Measurements from ENCODE around the gene RNF182. TPM values are rescaled to one million over a fixed set of nuclear protein-coding genes. Genes with fewer than 3 reads are reported as not detected.

RNF182 gene
- total and polyA plus RNA-seq, 10 of the 15 experiments (the other 5 are each of a cell fraction or from before 2014, with no cell fraction given): not detected

DNA sequence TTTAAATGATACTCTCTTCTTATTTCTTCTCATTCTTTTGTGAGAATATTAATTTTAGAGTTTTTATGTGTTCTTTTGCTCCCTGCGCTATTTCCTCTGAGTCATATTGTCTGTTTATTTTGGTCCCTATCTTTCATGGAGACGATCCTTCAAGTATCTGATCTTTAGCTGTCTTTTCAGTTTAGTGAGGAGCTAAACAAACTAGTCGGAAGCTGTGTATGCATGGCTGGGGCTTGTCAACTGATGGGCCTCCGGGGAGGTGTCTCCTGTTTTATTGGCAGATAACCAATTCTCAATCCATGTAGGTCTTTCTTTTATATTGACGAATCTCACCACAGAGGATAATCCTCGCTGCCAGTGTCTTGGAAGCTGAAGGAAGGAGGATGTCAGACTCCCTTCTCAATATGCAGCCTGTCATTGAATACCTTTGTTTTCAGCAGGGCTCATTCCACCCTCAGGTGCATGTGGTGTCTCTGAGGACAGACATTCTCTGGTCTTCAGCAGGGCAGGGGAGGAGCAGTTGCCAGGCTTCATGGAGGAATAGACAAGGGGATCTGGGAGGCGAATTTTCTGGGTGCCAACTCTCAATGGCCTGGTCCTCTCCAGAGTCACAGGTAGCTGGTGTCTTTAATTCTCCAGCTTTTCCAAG is 64.9 kb downstream of the RNF182 start:
- TF ChIP-seq DPF2 (IDR thresholded peaks at IDR 0.05) (no peak), MTA3 (IDR thresholded peaks at IDR 0.05; ENCODE audit: borderline replicate concordance, low read length) (no peak), ZNF687 (IDR thresholded peaks at IDR 0.05) (no peak), CBFB (IDR thresholded peaks at IDR 0.05; ENCODE audit: low read depth) (no peak), WRNIP1 (IDR thresholded peaks at IDR 0.05; ENCODE audit: borderline replicate concordance, low read depth, low read length) (no peak), YY1 (IDR thresholded peaks at IDR 0.05; ENCODE audit: low read depth, low read length) (no peak)
- TF ChIP-seq, protein P1, sequence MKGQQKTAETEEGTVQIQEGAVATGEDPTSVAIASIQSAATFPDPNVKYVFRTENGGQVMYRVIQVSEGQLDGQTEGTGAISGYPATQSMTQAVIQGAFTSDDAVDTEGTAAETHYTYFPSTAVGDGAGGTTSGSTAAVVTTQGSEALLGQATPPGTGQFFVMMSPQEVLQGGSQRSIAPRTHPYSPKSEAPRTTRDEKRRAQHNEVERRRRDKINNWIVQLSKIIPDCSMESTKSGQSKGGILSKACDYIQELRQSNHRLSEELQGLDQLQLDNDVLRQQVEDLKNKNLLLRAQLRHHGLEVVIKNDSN (IDR thresholded peaks at IDR 0.05; ENCODE audit: borderline replicate concordance, extremely low read length, insufficient read depth, low read depth, low read length): no peak
- H3K4me3 ChIP-seq: no peak overlapping the region
- POLR2A ChIA-PET: no interaction called here
- H4K20me1 ChIP-seq (ENCODE audit: control insufficient read depth, insufficient read depth): no peaks in the 10 kb centered on the region
- H3K27ac ChIP-seq (ENCODE audit: control insufficient read depth, insufficient read depth): no peak overlapping the region
- no peak overlapping the region for H3K9ac ChIP-seq (ENCODE audit: control insufficient read depth, insufficient read depth, low read length)
- RAD21 ChIA-PET (ENCODE audit: unreplicated experiment): no interaction called here
- no peak for ATAC-seq
- peaks cover 0 to 2% of the 10 kb centered on the region in 2 experiments; a peak in 3 of 4 replicates for H3K27me3 ChIP-seq (replicated peaks in 1 of 2; ENCODE audit: control insufficient read depth in 2 of 2, insufficient read depth in 2 of 2, low read length in 1 of 2)
- no peak for DNase-seq (ENCODE audit: low read depth, low spot score)
- no peaks in the 10 kb centered on the region for H3K9me3 ChIP-seq (replicated peaks; ENCODE audit: control insufficient read depth, insufficient read depth, low read length)
- intact Hi-C loops (cut with micrococcal nuclease; ENCODE audit: unreplicated experiment): no loop called here
- H3K4me2 ChIP-seq (ENCODE audit: control insufficient read depth, insufficient read depth): no peak overlapping the region
- SMC1A ChIA-PET (ENCODE audit: uncharacterized antibody, unreplicated experiment): interaction anchor here (0.7 kb wide), 1 partner anchor 251 kb away, joined by 5 read pairs; no protein-coding TSS in a partner anchor
- in situ Hi-C loops (cut with MboI): no loop called here
- WGBS (ENCODE audit: insufficient coverage, insufficient replicate concordance, low lambda C conversion rate, missing lambda C conversion rate): 22% methylated on average over 7 of the region's 7 CpGs
- BruUV-seq (replicated peaks): no TSS peak
- no peak overlapping the region for H2AFZ ChIP-seq (ENCODE audit: control insufficient read depth, low read depth, low read length)
- CTCF ChIA-PET: interaction anchor here (0.7 to 1.1 kb wide), 2 partner anchors 9 to 11 kb away, joined by 3 to 5 read pairs; no protein-coding TSS in a partner anchor
- FAIRE-seq: no peak
- H3K79me2 ChIP-seq (ENCODE audit: control insufficient read depth, insufficient read depth, low read length): no peaks in the 10 kb centered on the region
- no peaks in the 10 kb centered on the region; a peak in 1 of 4 replicates for H3K36me3 ChIP-seq (ENCODE audit: control insufficient read depth in 2 of 2, insufficient read depth in 2 of 2, low read length in 1 of 2)
- no peaks in the 10 kb centered on the region for H3K4me1 ChIP-seq (ENCODE audit: control insufficient read depth, insufficient read depth, low read length)
